Fibroblast of skin of abdomen (primary cell): ENCODE data around the gene IGF1.
"Not testable (repeated sequence)": the region's sequence is repeated elsewhere in the genome, so short reads cannot be mapped to it uniquely, and the experiment has no call there.

ENCODE experiments used
- DNase-seq: peaks from one replicate; pipeline ENCODE4 v3.0.0-alpha.2; 2013

The IGF1 gene

DNA sequence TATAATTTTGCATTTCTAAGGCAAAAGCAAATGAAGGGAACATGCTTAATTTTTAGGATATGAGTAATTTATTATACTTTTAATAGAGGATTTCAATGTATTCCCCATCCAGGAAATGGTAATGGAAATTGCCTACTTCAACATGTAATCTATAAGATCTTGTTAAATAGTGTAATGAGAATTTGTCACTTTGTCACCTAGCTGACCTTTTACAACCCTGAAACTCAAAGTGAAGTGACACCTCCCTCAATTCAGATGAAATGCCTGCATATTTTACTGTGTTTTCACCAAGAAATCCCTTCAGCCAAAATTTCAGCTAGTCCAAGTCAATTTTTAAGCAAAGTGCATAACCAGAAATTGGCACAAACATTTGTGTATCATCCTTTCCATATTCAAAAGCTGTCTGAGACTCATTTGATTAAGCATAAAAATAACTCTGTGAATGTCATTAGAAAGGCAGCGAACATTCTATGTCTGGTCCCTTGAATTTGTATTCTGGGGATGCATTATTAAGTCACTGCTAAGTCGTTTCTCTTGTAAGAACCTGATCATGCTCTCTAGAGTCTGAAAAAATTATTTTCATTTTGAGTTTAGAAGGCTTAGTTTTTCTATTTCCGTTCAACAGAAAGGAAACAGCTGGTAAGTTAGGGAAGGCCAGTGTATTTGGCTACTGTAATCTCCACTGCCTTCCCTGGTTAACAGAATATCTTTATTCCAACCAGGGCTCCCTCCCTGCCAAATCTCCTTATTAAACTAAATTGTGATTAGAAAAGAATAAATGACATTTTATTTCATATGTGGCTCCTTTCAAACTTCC is 100.8 kb downstream of the IGF1 start:
- no peak for DNase-seq

DNA sequence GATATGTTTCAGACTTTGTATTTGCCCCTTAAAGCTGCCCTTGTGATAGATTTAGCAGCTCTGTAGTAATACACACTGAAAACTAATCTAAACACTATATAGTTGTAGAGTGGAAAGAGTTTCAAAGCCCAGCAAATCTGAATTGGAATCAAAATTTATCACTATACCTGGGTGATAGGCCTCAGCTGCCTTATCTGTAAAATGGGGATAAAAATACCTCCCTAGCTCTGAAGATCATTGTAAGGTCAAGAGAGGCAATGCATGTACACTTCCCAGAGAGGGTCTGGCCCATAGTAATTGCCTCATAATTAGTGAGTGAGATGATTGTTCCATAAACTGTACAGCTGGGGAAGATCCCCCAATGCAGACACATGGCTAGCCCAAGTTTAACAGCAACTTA is 103.6 kb downstream of the IGF1 start:
- DNase-seq = no peak

DNA sequence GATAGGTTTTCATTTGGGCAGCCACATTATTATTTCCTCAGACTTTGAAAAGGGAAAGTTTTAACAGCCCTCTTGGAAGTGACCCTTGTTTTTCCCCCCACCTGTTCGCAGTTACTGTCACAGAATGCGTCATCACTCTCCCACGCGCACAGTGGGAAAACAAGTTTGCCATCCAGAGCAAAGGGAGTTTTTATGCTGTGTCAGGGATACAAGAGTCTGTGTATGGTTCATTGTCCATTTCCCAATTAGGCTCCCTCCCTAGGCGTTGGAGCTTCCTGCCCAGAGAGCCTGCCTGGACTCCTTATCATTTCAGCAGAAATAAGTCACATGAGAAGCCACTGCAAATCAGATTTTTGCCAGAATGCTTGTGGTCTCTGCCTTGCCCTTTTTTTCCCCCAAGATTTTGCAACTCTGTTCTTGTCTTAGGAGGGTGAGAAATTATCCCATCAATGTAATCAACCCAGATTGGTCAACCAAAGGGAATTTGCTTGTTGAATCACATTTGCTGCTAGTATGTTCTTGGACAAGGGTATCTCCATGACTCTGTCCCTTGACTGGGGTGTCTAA is 104.1 kb downstream of the IGF1 start:
- DNase-seq = no peak

DNA sequence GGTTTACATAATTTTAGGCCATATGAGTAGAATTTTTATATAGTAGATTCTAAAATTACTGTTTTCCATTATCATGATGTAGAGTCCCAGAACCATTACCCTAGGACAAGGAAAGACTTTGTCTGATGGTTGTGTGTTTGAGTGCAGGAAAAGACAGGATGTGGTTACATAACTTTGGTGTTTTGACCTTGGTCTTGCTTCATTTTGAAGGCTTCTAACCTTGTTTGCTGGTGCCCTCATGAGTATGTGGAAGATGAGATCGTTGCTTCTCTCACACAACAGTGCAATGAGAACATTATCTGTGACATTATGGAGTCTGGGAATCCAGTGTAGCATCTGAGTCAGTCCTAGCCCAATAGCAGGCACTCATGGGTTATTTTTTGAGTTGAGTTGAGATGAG is 106.2 kb downstream of the IGF1 start:
- no peak for DNase-seq

DNA sequence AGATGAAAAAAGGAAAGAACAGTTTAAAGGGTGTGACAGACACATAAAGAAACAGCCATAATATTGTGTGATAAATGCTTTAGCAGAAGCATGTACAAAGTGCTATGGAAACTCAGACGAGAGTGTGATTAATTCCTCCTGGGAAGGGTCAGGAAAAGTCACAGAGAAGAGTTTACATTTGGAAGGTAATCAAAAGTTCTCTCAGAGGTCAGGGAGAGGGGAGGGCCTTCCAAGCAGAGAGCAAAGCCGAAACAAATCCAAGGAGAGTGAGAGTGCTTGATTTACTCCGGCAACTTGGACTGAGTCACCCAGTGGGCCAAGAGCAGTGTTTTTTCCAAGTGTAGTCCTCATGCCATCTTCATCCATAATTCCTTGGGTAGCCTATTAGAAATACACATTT is 108.3 kb downstream of the IGF1 start:
- no peak for DNase-seq

DNA sequence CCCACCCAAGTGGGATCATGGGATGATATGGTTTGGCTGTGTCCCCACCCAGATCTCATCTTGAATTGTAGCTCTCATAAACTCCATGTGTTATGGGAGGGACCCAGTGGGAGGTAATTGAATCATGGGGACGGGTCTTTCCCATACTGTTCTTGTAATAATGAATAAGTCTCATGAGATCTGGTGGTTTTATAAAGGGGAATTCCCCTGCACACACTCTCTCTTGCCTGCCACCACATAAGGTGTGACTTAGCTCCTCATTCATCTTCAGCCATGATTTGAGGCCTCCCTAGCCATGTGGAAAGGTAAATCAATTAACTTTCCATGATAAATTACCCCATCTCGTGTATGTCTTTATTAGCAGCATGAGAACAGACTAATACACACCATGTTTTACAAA is 109.2 kb downstream of the IGF1 start:
- no peak for DNase-seq

DNA sequence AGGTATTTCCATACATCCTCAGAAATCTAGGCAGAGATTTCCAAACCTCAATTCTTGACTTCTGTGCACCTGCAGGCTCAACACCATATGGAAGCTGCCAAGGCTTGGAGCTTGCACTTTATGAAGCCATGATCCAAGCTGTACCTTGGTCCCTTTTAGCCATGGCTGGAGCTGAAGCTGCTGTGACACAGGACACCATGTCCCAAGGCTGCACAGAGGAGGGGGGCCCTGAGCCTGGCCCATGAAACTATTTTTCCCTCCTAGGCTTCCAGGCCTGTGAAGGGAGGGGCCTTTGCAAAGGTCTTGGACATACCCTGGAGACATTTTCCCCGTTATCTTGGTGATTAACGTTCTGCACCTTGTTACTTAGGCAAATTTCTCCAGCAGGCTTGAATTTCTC is 110.5 kb downstream of the IGF1 start:
- DNase-seq = no peak

DNA sequence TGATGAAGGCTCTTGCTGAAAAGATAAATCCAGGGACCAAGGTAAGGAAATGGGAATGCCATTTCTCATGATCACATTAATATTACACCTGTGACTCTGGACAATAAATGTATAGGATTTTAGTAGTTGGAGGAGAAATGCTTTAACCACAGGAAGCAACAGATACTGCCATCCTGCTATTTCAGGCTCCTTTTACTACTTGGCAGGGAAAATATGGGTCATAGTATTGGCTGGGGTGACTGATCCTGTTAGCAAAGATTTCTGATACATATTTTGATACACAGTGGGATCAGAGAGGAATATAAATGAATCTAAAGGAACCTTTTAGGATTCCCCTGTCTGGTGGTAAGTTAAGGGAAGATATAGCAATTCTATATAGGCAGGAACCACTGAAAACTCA is 115.0 kb downstream of the IGF1 start:
- no peak for DNase-seq

DNA sequence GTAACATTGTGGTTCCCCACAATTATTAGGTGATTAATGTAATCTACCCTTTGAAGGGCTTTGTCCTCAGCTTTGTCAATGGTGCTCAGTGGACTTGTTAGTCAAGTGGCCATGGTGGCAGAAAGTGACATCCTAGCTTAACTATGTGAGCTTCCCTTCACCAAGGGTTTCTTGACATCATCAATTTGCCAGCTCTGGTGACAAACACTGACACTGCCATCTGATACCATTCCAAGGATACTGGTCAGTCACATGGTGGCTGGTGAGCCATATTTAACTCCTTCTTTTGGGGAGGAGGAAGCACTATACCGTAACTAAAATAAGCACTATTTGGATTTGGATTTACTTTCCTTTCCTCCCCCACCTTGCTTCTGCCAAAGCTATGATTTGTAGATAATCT is 115.7 kb downstream of the IGF1 start:
- DNase-seq = no peak

DNA sequence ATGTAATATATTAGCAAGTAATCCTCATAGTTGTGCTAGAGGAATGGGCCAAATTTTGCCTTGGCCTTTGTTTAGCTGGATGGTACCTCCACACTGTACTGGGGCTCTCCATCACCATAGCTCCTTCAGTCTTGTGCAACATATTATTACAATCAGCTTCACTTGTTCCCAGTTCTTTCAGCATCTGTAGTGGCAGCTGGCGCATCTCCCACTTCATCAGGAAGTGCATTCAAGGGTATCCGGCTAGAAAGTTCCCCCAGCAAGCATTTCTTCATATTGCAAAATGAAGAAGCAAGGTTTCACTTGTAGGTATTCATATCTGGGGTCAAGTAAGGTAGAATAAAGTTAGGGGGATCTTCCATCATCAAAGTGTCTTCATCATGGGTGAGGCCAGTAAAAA is 123.7 kb downstream of the IGF1 start:
- DNase-seq = no peak

DNA sequence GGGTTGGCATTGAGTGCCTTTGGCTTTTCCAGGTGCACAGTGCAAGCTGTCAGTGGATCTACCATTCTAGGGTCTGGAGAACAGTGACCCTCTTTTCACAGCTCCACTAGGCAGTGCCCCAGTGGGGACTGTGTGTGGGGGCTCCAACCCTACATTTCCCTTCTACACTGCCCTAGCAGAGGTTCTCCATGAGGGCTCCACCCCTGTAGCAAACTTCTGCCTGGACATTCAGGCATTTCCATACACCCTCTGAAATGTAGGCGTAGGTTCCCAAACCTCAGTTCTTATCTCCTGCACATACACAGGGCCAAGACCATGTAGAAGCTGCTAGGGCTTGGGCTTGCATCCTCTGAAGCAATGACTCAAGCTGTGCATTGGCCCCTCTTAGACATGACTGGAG is 126.1 kb downstream of the IGF1 start:
- DNase-seq = not testable (repeated sequence)

DNA sequence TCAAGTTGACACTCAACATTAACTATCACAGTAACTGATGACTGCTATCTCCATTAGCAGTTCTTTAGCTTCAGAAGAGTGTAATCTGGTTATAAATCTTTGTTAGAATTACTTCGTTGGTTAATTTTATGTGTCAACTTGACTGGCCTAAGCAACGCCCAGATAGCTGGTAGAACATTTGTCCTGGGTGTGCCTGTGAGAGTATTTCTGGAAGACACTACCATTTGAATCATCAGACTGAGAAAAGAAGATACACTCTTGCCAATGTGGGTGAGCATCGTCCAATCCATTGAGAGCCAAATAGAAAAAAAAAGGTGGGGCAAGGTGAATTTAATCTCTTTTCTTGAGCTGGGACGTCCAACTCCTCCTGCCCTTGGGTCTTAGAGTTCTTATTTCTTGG is 129.0 kb downstream of the IGF1 start:
- DNase-seq = no peak

DNA sequence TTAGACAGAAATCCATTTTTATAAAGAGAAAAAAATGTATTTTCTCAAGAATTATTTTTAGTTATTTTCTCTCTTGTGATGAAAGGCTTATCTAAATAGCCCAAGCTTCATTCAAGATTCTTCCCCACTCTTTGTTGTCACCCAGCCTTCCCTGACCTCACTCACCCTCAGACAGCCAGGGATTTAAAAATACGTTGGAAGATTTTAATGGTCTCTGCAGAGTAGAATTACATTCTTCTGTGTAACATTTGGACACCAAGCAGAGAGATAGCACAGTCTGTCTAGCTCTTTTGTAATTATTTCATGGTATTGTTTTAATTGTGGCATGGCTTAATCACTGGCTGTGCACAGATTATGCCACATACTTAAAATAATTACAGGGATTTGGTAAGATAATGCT is 130.3 kb downstream of the IGF1 start:
- no peak for DNase-seq

DNA sequence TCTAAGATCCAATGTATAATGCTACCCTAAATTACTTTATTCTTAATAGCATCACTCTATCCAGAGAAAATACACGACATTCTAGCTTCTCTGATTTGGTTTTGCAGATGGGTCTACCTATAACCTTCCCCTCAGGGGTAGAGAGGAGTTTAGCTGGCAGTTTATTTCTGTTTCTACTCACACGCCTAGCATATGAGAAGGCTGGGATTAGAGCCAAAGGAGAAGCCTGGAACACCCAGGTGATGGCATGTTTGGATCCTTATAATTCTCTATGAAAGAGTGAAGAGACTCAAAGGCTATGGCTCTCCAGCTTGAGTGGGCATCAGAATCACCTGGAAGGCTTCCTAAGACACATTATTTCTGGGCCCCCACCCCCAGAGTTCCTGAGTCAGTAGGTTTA is 131.3 kb downstream of the IGF1 start:
- no peak for DNase-seq

DNA sequence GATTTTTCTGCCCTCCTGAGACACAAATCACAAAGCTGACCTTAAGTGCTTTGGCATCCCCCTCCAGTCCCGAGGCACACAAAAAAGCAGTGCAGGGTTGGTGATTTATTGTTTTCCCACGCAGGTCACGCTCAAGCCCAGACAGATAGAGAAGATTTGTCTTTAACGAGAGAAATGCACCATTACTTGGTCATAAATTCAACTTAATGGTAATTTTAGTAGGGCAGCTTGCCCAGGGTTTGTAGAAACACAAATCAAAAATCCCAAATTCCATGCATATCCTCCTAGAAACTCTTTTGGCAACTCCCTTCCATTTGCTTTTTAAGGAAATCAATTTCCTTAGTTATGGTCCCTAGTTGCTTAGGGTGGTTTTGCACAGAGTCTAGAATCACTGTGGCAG is 132.6 kb downstream of the IGF1 start:
- DNase-seq = peak; percentile 17
